ENCODE results near the gene PGGHG. TPM values are rescaled to one million over a fixed set of nuclear protein-coding genes. Genes with fewer than 3 reads are reported as not detected.

PGGHG gene
- total RNA-seq, 5 donors from 2014 or later (not counting 1 experiment from before 2014, with no cell fraction given), result 252 to 818 (median 459) TPM

- no peaks in the 10 kb centered on the region for H3K27me3 Mint-ChIP-seq
- ATAC-seq (replicated peaks in 1 of 4), result peak; percentile 91 to 99 (median 96)
- peak overlapping the region; percentile 37 to 88 for H3K27ac Mint-ChIP-seq
- H3K9me3 Mint-ChIP-seq, result no peaks in the 10 kb centered on the region
- WGBS (ENCODE audit: insufficient coverage), result 87% methylated on average over 6 of the region's 10 CpGs
- H3K36me3 Mint-ChIP-seq, result peaks cover 58% of the 10 kb centered on the region
- H3K27ac ChIP-seq (ENCODE audit: low read length), result no peak overlapping the region
- H3K27me3 ChIP-seq (replicated peaks in 1 of 2; ENCODE audit: control insufficient read depth in 2 of 2, extremely low read depth in 1 of 2, insufficient read depth in 2 of 2, low read length in 1 of 2), result no peaks in the 10 kb centered on the region
- peak; percentile 70 to 89 (median 80) for DNase-seq
- peaks cover 5 to 78% of the 10 kb centered on the region in 2 donors for H3K36me3 ChIP-seq (ENCODE audit: control insufficient read depth in 2 of 2, extremely low read depth in 1 of 2, insufficient read depth in 1 of 2, low read length in 1 of 2)
- H3K4me3 Mint-ChIP-seq, result no peak overlapping the region
- H3K4me3 ChIP-seq (ENCODE audit: control insufficient read depth in 1 of 2, extremely low read depth in 1 of 2, low read length in 1 of 2), result no peak overlapping the region
- H3K9me3 ChIP-seq, result no peaks in the 10 kb centered on the region
- H3K4me1 ChIP-seq (ENCODE audit: control insufficient read depth in 1 of 2, extremely low read depth in 1 of 2, insufficient read depth in 2 of 2, low read length in 2 of 2), result peaks cover 2 to 6% of the 10 kb centered on the region in 2 experiments
- CTCF ChIA-PET, result interaction anchor here (0.6 to 2.8 kb wide), 33 partner anchors 9 to 200 kb away, joined by 3 to 23 read pairs (median 5); partner anchors contain the start of genes BET1L (in 1 of the 2), IFITM5 (in 1 of the 2) and PGGHG (in 1 of the 2)
- H3K4me1 Mint-ChIP-seq, result peaks cover 10 to 15% (median 11%) of the 10 kb centered on the region in 3 donors
- POLR2A ChIA-PET, result interaction anchor here (0.6 to 1.1 kb wide), 3 partner anchors 13 to 27 kb away, joined by 3 to 6 read pairs (median 5); partner anchors contain the start of gene PSMD13 (in 1 of the 2)
Observed at GRCh38 chr11:250740-251299, 38.1 kb upstream of the PGGHG start.

GRCh38 chr11:251550-251949 is 37.4 kb upstream of the PGGHG start:
- Histone ChIP-seq H3K27me3 (replicated peaks in 1 of 2; ENCODE audit: control insufficient read depth in 2 of 2, extremely low read depth in 1 of 2, insufficient read depth in 2 of 2, low read length in 1 of 2) (no peaks in the 10 kb centered on the region), H3K36me3 (ENCODE audit: control insufficient read depth in 2 of 2, extremely low read depth in 1 of 2, insufficient read depth in 1 of 2, low read length in 1 of 2) (peaks cover 5 to 71% of the 10 kb centered on the region in 2 donors), H3K27ac (ENCODE audit: low read length) (no peak overlapping the region), H3K4me3 (ENCODE audit: control insufficient read depth in 1 of 2, extremely low read depth in 1 of 2, low read length in 1 of 2) (no peak overlapping the region), H3K4me1 (ENCODE audit: control insufficient read depth in 1 of 2, extremely low read depth in 1 of 2, insufficient read depth in 2 of 2, low read length in 2 of 2) (peaks cover 2 to 6% of the 10 kb centered on the region in 2 experiments), H3K9me3 (no peaks in the 10 kb centered on the region)
- ChIA-PET CTCF (interaction anchor here (0.7 to 2.8 kb wide), 24 partner anchors 10 to 199 kb away, joined by 3 to 23 read pairs (median 6); partner anchors contain the start of gene PGGHG (in 1 of the 2)), POLR2A (interaction anchor here (0.6 to 1.1 kb wide), 3 partner anchors 14 to 50 kb away, joined by 3 to 6 read pairs (median 5); partner anchors contain the start of gene PSMD13 (in 1 of the 2))
- 94% methylated on average over 5 of the region's 10 CpGs for whole genome bisulfite sequencing (ENCODE audit: insufficient coverage)
- H3K4me1 Mint-ChIP-seq, result peaks cover 10 to 15% (median 11%) of the 10 kb centered on the region in 3 donors
- no peaks in the 10 kb centered on the region for H3K27me3 Mint-ChIP-seq
- peak overlapping the region; percentile 16 to 58 for H3K27ac Mint-ChIP-seq
- peaks cover 53% of the 10 kb centered on the region for H3K36me3 Mint-ChIP-seq
- peak in 1 of 35 experiments; percentile 21 for DNase-seq
- H3K9me3 Mint-ChIP-seq, result no peaks in the 10 kb centered on the region
- no peak overlapping the region for H3K4me3 Mint-ChIP-seq
- ATAC-seq (replicated peaks in 1 of 4), result peak in 1 of 4 experiments; percentile 16

GRCh38 chr11:252666-253065 is 36.3 kb upstream of the PGGHG start:
- Mint-ChIP-seq H3K36me3 (peaks cover 44% of the 10 kb centered on the region), H3K27ac (peak overlapping the region in 1 of 2 donors; percentile 11), H3K4me1 (peaks cover 10 to 13% (median 11%) of the 10 kb centered on the region in 3 donors), H3K4me3 (no peak overlapping the region), H3K27me3 (no peaks in the 10 kb centered on the region), H3K9me3 (no peaks in the 10 kb centered on the region)
- 100% methylated on average over 2 of the region's 8 CpGs for WGBS (ENCODE audit: insufficient coverage)
- CTCF ChIA-PET, result interaction anchor here in 1 of 2 donors (1.0 to 2.8 kb wide), 4 partner anchors 14 to 60 kb away, joined by 3 to 23 read pairs (median 6); no protein-coding TSS in a partner anchor
- Histone ChIP-seq H3K9me3 (no peaks in the 10 kb centered on the region), H3K27me3 (replicated peaks in 1 of 2; ENCODE audit: control insufficient read depth in 2 of 2, extremely low read depth in 1 of 2, insufficient read depth in 2 of 2, low read length in 1 of 2) (peaks cover 0 to 2% of the 10 kb centered on the region in 2 experiments), H3K4me3 (ENCODE audit: control insufficient read depth in 1 of 2, extremely low read depth in 1 of 2, low read length in 1 of 2) (no peak overlapping the region), H3K4me1 (ENCODE audit: control insufficient read depth in 1 of 2, extremely low read depth in 1 of 2, insufficient read depth in 2 of 2, low read length in 2 of 2) (peaks cover 2 to 6% of the 10 kb centered on the region in 2 experiments), H3K27ac (ENCODE audit: low read length) (no peak overlapping the region), H3K36me3 (ENCODE audit: control insufficient read depth in 2 of 2, extremely low read depth in 1 of 2, insufficient read depth in 1 of 2, low read length in 1 of 2) (peaks cover 5 to 61% of the 10 kb centered on the region in 2 donors)
- ATAC-seq (replicated peaks in 1 of 4) (no peak), DNase-seq (no peak)
- POLR2A ChIA-PET, result no interaction called here

- Mint-ChIP-seq H3K27me3 (no peaks in the 10 kb centered on the region), H3K4me1 (peaks cover 11 to 14% (median 13%) of the 10 kb centered on the region in 3 donors), H3K9me3 (no peaks in the 10 kb centered on the region), H3K4me3 (no peak overlapping the region), H3K27ac (no peak overlapping the region), H3K36me3 (peaks cover 39% of the 10 kb centered on the region)
- WGBS (ENCODE audit: insufficient coverage), result 89% methylated on average over 11 of the region's 13 CpGs
- H3K9me3 ChIP-seq, result no peaks in the 10 kb centered on the region
- peaks cover 0 to 7% of the 10 kb centered on the region in 2 experiments for H3K27me3 ChIP-seq (replicated peaks in 1 of 2; ENCODE audit: control insufficient read depth in 2 of 2, extremely low read depth in 1 of 2, insufficient read depth in 2 of 2, low read length in 1 of 2)
- ChIA-PET POLR2A (no interaction called here), CTCF (interaction anchor here (0.7 to 1.2 kb wide), 2 partner anchors 59 to 195 kb away, joined by 3 to 4 read pairs; no protein-coding TSS in a partner anchor)
- H3K4me1 ChIP-seq (ENCODE audit: control insufficient read depth in 1 of 2, extremely low read depth in 1 of 2, insufficient read depth in 2 of 2, low read length in 2 of 2), result peaks cover 2 to 6% of the 10 kb centered on the region in 2 experiments
- ATAC-seq (replicated peaks in 1 of 4), result no peak
- no peak overlapping the region for H3K27ac ChIP-seq (ENCODE audit: low read length)
- H3K36me3 ChIP-seq (ENCODE audit: control insufficient read depth in 2 of 2, extremely low read depth in 1 of 2, insufficient read depth in 1 of 2, low read length in 1 of 2), result peaks cover 5 to 54% of the 10 kb centered on the region in 2 donors
- no peak for DNase-seq
- no peak overlapping the region for H3K4me3 ChIP-seq (ENCODE audit: control insufficient read depth in 1 of 2, extremely low read depth in 1 of 2, low read length in 1 of 2)
Observed at GRCh38 chr11:253160-253885, 35.6 kb upstream of the PGGHG start.

GRCh38 chr11:253886-254270 is 35.0 kb upstream of the PGGHG start:
- H3K4me3 Mint-ChIP-seq, result no peak overlapping the region
- DNase-seq (no peak), ATAC-seq (replicated peaks in 1 of 4) (no peak)
- WGBS (ENCODE audit: insufficient coverage), result 99% methylated on average over 4 of the region's 5 CpGs
- H3K27ac Mint-ChIP-seq, result no peak overlapping the region
- peaks cover 34% of the 10 kb centered on the region for H3K36me3 Mint-ChIP-seq
- H3K9me3 Mint-ChIP-seq, result no peaks in the 10 kb centered on the region
- ChIA-PET POLR2A (no interaction called here), CTCF (interaction anchor here in 1 of 2 donors (0.8 to 1.2 kb wide), 2 partner anchors 59 to 472 kb away, joined by 3 to 4 read pairs; no protein-coding TSS in a partner anchor)
- peaks cover 11 to 14% (median 13%) of the 10 kb centered on the region in 3 donors for H3K4me1 Mint-ChIP-seq
- Histone ChIP-seq H3K4me1 (ENCODE audit: control insufficient read depth in 1 of 2, extremely low read depth in 1 of 2, insufficient read depth in 2 of 2, low read length in 2 of 2) (peaks cover 2 to 6% of the 10 kb centered on the region in 2 experiments), H3K27me3 (replicated peaks in 1 of 2; ENCODE audit: control insufficient read depth in 2 of 2, extremely low read depth in 1 of 2, insufficient read depth in 2 of 2, low read length in 1 of 2) (peaks cover 0 to 7% of the 10 kb centered on the region in 2 experiments), H3K4me3 (ENCODE audit: control insufficient read depth in 1 of 2, extremely low read depth in 1 of 2, low read length in 1 of 2) (no peak overlapping the region), H3K9me3 (no peaks in the 10 kb centered on the region), H3K36me3 (ENCODE audit: control insufficient read depth in 2 of 2, extremely low read depth in 1 of 2, insufficient read depth in 1 of 2, low read length in 1 of 2) (peaks cover 5 to 49% of the 10 kb centered on the region in 2 donors), H3K27ac (ENCODE audit: low read length) (no peak overlapping the region)
- peaks cover 0 to under 1% of the 10 kb centered on the region in 2 donors for H3K27me3 Mint-ChIP-seq

GRCh38 chr11:255176-255575 is 33.8 kb upstream of the PGGHG start:
- ChIA-PET POLR2A (no interaction called here), CTCF (no interaction called here)
- H3K27ac Mint-ChIP-seq, result no peak overlapping the region

More at GRCh38 chr11:255176-255575, 33.8 kb upstream of the PGGHG start:
- H3K36me3 Mint-ChIP-seq, result peaks cover 29% of the 10 kb centered on the region
- peaks cover 10 to 20% (median 11%) of the 10 kb centered on the region in 3 donors for H3K4me1 Mint-ChIP-seq
- DNase-seq, result no peak
- H3K36me3 ChIP-seq (ENCODE audit: control insufficient read depth in 2 of 2, extremely low read depth in 1 of 2, insufficient read depth in 1 of 2, low read length in 1 of 2), result peaks cover 5 to 36% of the 10 kb centered on the region in 2 donors
- no peaks in the 10 kb centered on the region for H3K9me3 ChIP-seq
- H3K9me3 Mint-ChIP-seq, result no peaks in the 10 kb centered on the region
- H3K27me3 ChIP-seq (replicated peaks in 1 of 2; ENCODE audit: control insufficient read depth in 2 of 2, extremely low read depth in 1 of 2, insufficient read depth in 2 of 2, low read length in 1 of 2), result peaks cover 0 to 7% of the 10 kb centered on the region in 2 experiments
- peaks cover 2 to 6% of the 10 kb centered on the region in 2 experiments for H3K4me1 ChIP-seq (ENCODE audit: control insufficient read depth in 1 of 2, extremely low read depth in 1 of 2, insufficient read depth in 2 of 2, low read length in 2 of 2)
- no peak overlapping the region for H3K4me3 Mint-ChIP-seq
- peaks cover 0 to 4% of the 10 kb centered on the region in 2 donors for H3K27me3 Mint-ChIP-seq
- H3K4me3 ChIP-seq (ENCODE audit: control insufficient read depth in 1 of 2, extremely low read depth in 1 of 2, low read length in 1 of 2), result no peak overlapping the region
- WGBS (ENCODE audit: insufficient coverage), result 80% methylated on average over 1 of the region's 3 CpGs
- ATAC-seq (replicated peaks in 1 of 4), result no peak
- H3K27ac ChIP-seq (ENCODE audit: low read length), result no peak overlapping the region

Measured in T-cell (primary cell).